ENCODE data around the gene COA6. TPM values are rescaled to one million over a fixed set of nuclear protein-coding genes. Genes with fewer than 3 reads are reported as not detected.

The COA6 gene
- total RNA-seq, 8 experiments from 2014 or later: 24.6 to 52.5 (median 44.3) TPM

Other genes with a start within 250 kb of the COA6 start
- 10 to 100 TPM; 23.4 to 71.7 (median 42.6) TPM for gene TARBP1, start 105.7 kb downstream of the COA6 start, total RNA-seq
- 100 to 1,000 TPM in 1 of 8 experiments, 10 to 100 TPM in 7; 35.9 to 109 (median 82.0) TPM for gene IRF2BP2, start 236.7 kb downstream of the COA6 start, total RNA-seq

All from motor neuron (in vitro differentiated cells).